IPS DF 6.9 (cell line): ENCODE results near the gene LARGE1.

ENCODE experiments used
- DNase-seq: peaks from one replicate; pipeline ENCODE4 v3.0.0-alpha.2; 2013; ENCODE audit warnings: low read depth, low spot score
- H3K27ac ChIP-seq: one replicate; pipeline ENCODE4 v1.5.1; 2013; ENCODE audit warnings: low read length, control low read depth
- H3K27me3 ChIP-seq: 2 replicates; pipeline ENCODE4 v1.6.1; 2013; ENCODE audit warnings: mild to moderate bottlenecking, low read length; ENCODE audit not compliant: control insufficient read depth, insufficient read depth
- H3K36me3 ChIP-seq: 2 replicates; pipeline ENCODE4 v1.6.1; 2013; ENCODE audit warnings: low read length; ENCODE audit not compliant: control insufficient read depth, insufficient read depth
- H3K4me1 ChIP-seq: 2 replicates; pipeline ENCODE4 v1.6.1; 2013; ENCODE audit warnings: low read length; ENCODE audit not compliant: control insufficient read depth, insufficient read depth
- H3K4me3 ChIP-seq: 2 replicates; pipeline ENCODE4 v1.5.1; 2013; ENCODE audit warnings: mild to moderate bottlenecking, low read length
- H3K9me3 ChIP-seq: 2 replicates; pipeline ENCODE4 v1.6.1; 2013; ENCODE audit warnings: low read length, inconsistent platforms; ENCODE audit not compliant: control insufficient read depth, insufficient read depth
- WGBS: extraction: QIAGEN DNeasy Blood & Tissue Kit; methylation state at CpG from one replicate; pipeline ENCODE4 v1.1.7; 2013; ENCODE audit warnings: mixed read lengths, missing lambda C conversion rate; ENCODE audit not compliant: insufficient read length, insufficient coverage; 5-methylcytosine and 5-hydroxymethylcytosine counted together

The LARGE1 gene

GRCh38 chr22:33476716-33477115 lies 443.6 kb downstream of the LARGE1 start:
- Histone ChIP-seq H3K9me3 (no peaks in the 10 kb centered on the region), H3K27ac (no peak overlapping the region), H3K4me1 (peaks cover 2% of the 10 kb centered on the region; the same call in 1 of the 2 replicates), H3K4me3 (no peak overlapping the region), H3K27me3 (no peaks in the 10 kb centered on the region), H3K36me3 (no peaks in the 10 kb centered on the region)
- no CpG with 5 or more reads among the region's 13 CpGs for WGBS
- DNase-seq, result no peak

- Histone ChIP-seq H3K9me3 (no peaks in the 10 kb centered on the region), H3K4me3 (no peak overlapping the region), H3K4me1 (peaks cover 2% of the 10 kb centered on the region; the same call in 1 of the 2 replicates), H3K27me3 (no peaks in the 10 kb centered on the region), H3K27ac (no peak overlapping the region), H3K36me3 (no peaks in the 10 kb centered on the region)
- WGBS, result no CpG with 5 or more reads among the region's 4 CpGs
- DNase-seq, result no peak
These were observed 444.1 kb downstream of the LARGE1 start for GRCh38 chr22:33476206-33476605.

- no peak for DNase-seq
- no peak overlapping the region for H3K27ac ChIP-seq
- H3K4me1 ChIP-seq, result peaks cover 2% of the 10 kb centered on the region; the same call in 1 of the 2 replicates
- H3K27me3 ChIP-seq, result no peaks in the 10 kb centered on the region
- no peaks in the 10 kb centered on the region for H3K36me3 ChIP-seq
- WGBS, result no CpG with 5 or more reads among the region's 1 CpG
- no peaks in the 10 kb centered on the region for H3K9me3 ChIP-seq
- H3K4me3 ChIP-seq, result no peak overlapping the region
These were observed 445.7 kb downstream of the LARGE1 start for GRCh38 chr22:33474587-33474986.

- peaks cover 2% of the 10 kb centered on the region; the same call in 1 of the 2 replicates for H3K4me1 ChIP-seq
- no peak overlapping the region for H3K4me3 ChIP-seq
- H3K9me3 ChIP-seq, result no peaks in the 10 kb centered on the region
- no peak for DNase-seq
- no CpG with 5 or more reads among the region's 9 CpGs for WGBS
- H3K27ac ChIP-seq, result no peak overlapping the region
- H3K27me3 ChIP-seq, result no peaks in the 10 kb centered on the region
- no peaks in the 10 kb centered on the region for H3K36me3 ChIP-seq
These were observed 447.6 kb downstream of the LARGE1 start for GRCh38 chr22:33472462-33473344.

GRCh38 chr22:33470456-33470855 lies 449.8 kb downstream of the LARGE1 start:
- Histone ChIP-seq H3K27ac (no peak overlapping the region), H3K27me3 (no peaks in the 10 kb centered on the region), H3K36me3 (no peaks in the 10 kb centered on the region), H3K9me3 (no peaks in the 10 kb centered on the region), H3K4me3 (no peak overlapping the region), H3K4me1 (no peaks in the 10 kb centered on the region; the same call in 1 of the 2 replicates)
- WGBS, result no CpG with 5 or more reads among the region's 6 CpGs
- DNase-seq, result no peak

- no peaks in the 10 kb centered on the region for H3K9me3 ChIP-seq
- no peaks in the 10 kb centered on the region for H3K36me3 ChIP-seq
- WGBS, result no CpG with 5 or more reads among the region's 5 CpGs
- no peaks in the 10 kb centered on the region for H3K27me3 ChIP-seq
- no peak for DNase-seq
- H3K27ac ChIP-seq, result no peak overlapping the region
- no peak overlapping the region for H3K4me3 ChIP-seq
- no peaks in the 10 kb centered on the region for H3K4me1 ChIP-seq
These were observed 452.6 kb downstream of the LARGE1 start for GRCh38 chr22:33467620-33468095.

- H3K9me3 ChIP-seq, result no peaks in the 10 kb centered on the region
- no peaks in the 10 kb centered on the region for H3K4me1 ChIP-seq
- H3K4me3 ChIP-seq, result no peak overlapping the region
- no peak overlapping the region for H3K27ac ChIP-seq
- no peak for DNase-seq
- no peaks in the 10 kb centered on the region for H3K27me3 ChIP-seq
- no CpG with 5 or more reads among the region's 2 CpGs for WGBS
- no peaks in the 10 kb centered on the region for H3K36me3 ChIP-seq
These were observed 453.2 kb downstream of the LARGE1 start for GRCh38 chr22:33467080-33467479.

- Histone ChIP-seq H3K27me3 (no peaks in the 10 kb centered on the region), H3K4me3 (no peak overlapping the region), H3K36me3 (no peaks in the 10 kb centered on the region), H3K27ac (no peak overlapping the region), H3K9me3 (no peaks in the 10 kb centered on the region), H3K4me1 (no peaks in the 10 kb centered on the region)
- no CpG with 5 or more reads among the region's 5 CpGs for WGBS
- DNase-seq, result no peak
These were observed 454.7 kb downstream of the LARGE1 start for GRCh38 chr22:33465554-33465953.

GRCh38 chr22:33464698-33465097 lies 455.6 kb downstream of the LARGE1 start:
- no peaks in the 10 kb centered on the region for H3K27me3 ChIP-seq
- no peaks in the 10 kb centered on the region for H3K36me3 ChIP-seq
- no peak overlapping the region for H3K4me3 ChIP-seq
- no peaks in the 10 kb centered on the region for H3K4me1 ChIP-seq
- WGBS, result no CpG with 5 or more reads among the region's 2 CpGs
- H3K27ac ChIP-seq, result no peak overlapping the region
- DNase-seq, result no peak
- H3K9me3 ChIP-seq, result no peaks in the 10 kb centered on the region

- H3K4me1 ChIP-seq, result no peaks in the 10 kb centered on the region
- no CpG with 5 or more reads among the region's 2 CpGs for whole genome bisulfite sequencing
- no peaks in the 10 kb centered on the region for H3K36me3 ChIP-seq
- H3K4me3 ChIP-seq, result no peak overlapping the region
- no peak for DNase-seq
- no peaks in the 10 kb centered on the region for H3K27me3 ChIP-seq
- H3K27ac ChIP-seq, result no peak overlapping the region
- no peaks in the 10 kb centered on the region for H3K9me3 ChIP-seq
These were observed 458.4 kb downstream of the LARGE1 start for GRCh38 chr22:33461698-33462434.
